Kidney epithelial cell (primary cell): ENCODE data around the gene FAM47A. TPM values are rescaled to one million over a fixed set of nuclear protein-coding genes. Genes with fewer than 3 reads are reported as not detected.

Experiments used
- DNase-seq: peaks from one replicate; pipeline ENCODE4 v3.0.0-alpha.2; 2010; ENCODE audit warnings: low read depth
- H3K27me3 ChIP-seq: 2 replicates; pipeline ENCODE4 v1.6.0; 2011; ENCODE audit warnings: low read length; ENCODE audit not compliant: control insufficient read depth, insufficient read depth
- H3K36me3 ChIP-seq: 2 replicates; pipeline ENCODE4 v1.5.1; 2011; ENCODE audit warnings: low read length; ENCODE audit not compliant: control insufficient read depth, insufficient read depth
- H3K4me3 ChIP-seq: 2 replicates; pipeline ENCODE4 v1.5.1; 2011; ENCODE audit warnings: low read depth, mild to moderate bottlenecking, control low read depth, low read length
- CTCF ChIP-seq: IDR thresholded peaks from 2 replicates; pipeline ENCODE4 v1.5.1; 2011; ENCODE audit warnings: mild to moderate bottlenecking, moderate library complexity, low read length, control low read depth, inconsistent platforms; ENCODE audit not compliant: insufficient read depth, poor library complexity, severe bottlenecking
- total RNA-seq: library from RNA; depleted of rRNA; stranded (reverse); fragments of >200 nt; gene quantifications from 2 replicates; pipeline ENCODE4 v1.2.3, GENCODE V29; 2015

The FAM47A gene
- total RNA-seq, 1 donor from 2014 or later: not detected

GRCh38 chrX:34130501-34130900 lies 1.6 kb downstream of the FAM47A start:
- no peaks in the 10 kb centered on the region for H3K27me3 ChIP-seq
- H3K4me3 ChIP-seq: no peak overlapping the region
- no peaks in the 10 kb centered on the region for H3K36me3 ChIP-seq
- no peak for TF ChIP-seq CTCF
- no peak for DNase-seq

- TF ChIP-seq CTCF: no peak
- H3K4me3 ChIP-seq: no peak overlapping the region
- no peak for DNase-seq
- no peaks in the 10 kb centered on the region for H3K27me3 ChIP-seq
- no peaks in the 10 kb centered on the region for H3K36me3 ChIP-seq
Observed at GRCh38 chrX:34126011-34126410, 6.1 kb downstream of the FAM47A start.

- Histone ChIP-seq H3K36me3 (no peaks in the 10 kb centered on the region), H3K4me3 (no peak overlapping the region), H3K27me3 (no peaks in the 10 kb centered on the region)
- no peak for TF ChIP-seq CTCF
- DNase-seq: no peak
Observed at GRCh38 chrX:34119122-34119521, 13.0 kb downstream of the FAM47A start.

GRCh38 chrX:34112459-34112858 lies 19.7 kb downstream of the FAM47A start:
- no peak overlapping the region for H3K4me3 ChIP-seq
- H3K36me3 ChIP-seq: no peaks in the 10 kb centered on the region
- no peaks in the 10 kb centered on the region for H3K27me3 ChIP-seq
- no peak for DNase-seq
- no peak for TF ChIP-seq CTCF
